Duodenal mucosa (tissue), 2 donors: ENCODE results near the gene CADM4.

Source experiments
- H3K27ac ChIP-seq: one replicate; pipeline ENCODE4 v1.7.0; 2013; ENCODE audit warnings: low read depth, low read length
- H3K27me3 ChIP-seq, 2 donors: one replicate each; pipeline ENCODE4 v1.7.0; 2013; ENCODE audit warnings: low read length in 2 of 2, control low read depth in 1 of 2; ENCODE audit not compliant: insufficient read depth in 2 of 2, control insufficient read depth in 1 of 2
- H3K36me3 ChIP-seq, 2 donors: one replicate each; pipeline ENCODE4 v1.7.0; 2013; ENCODE audit warnings: low read length in 2 of 2, control low read depth in 1 of 2; ENCODE audit not compliant: insufficient read depth in 2 of 2, control insufficient read depth in 1 of 2
- H3K4me1 ChIP-seq, 2 donors: one replicate each; pipeline ENCODE4 v1.7.0; 2013; ENCODE audit warnings: low read length in 2 of 2, control low read depth in 1 of 2; ENCODE audit not compliant: insufficient read depth in 2 of 2, control insufficient read depth in 1 of 2
- H3K4me3 ChIP-seq, 2 donors: one replicate each; pipeline ENCODE4 v1.7.0; 2013; ENCODE audit warnings: low read length in 2 of 2, low read depth in 1 of 2
- H3K9ac ChIP-seq, 2 donors: one replicate each; pipeline ENCODE4 v1.7.0; 2013; ENCODE audit warnings: low read length in 2 of 2, low read depth in 1 of 2
- H3K9me3 ChIP-seq, 2 donors: one replicate each; pipeline ENCODE4 v1.7.0; 2013; ENCODE audit warnings: low read length in 2 of 2, control low read depth in 1 of 2; ENCODE audit not compliant: control insufficient read depth in 1 of 2

Gene CADM4

DNA sequence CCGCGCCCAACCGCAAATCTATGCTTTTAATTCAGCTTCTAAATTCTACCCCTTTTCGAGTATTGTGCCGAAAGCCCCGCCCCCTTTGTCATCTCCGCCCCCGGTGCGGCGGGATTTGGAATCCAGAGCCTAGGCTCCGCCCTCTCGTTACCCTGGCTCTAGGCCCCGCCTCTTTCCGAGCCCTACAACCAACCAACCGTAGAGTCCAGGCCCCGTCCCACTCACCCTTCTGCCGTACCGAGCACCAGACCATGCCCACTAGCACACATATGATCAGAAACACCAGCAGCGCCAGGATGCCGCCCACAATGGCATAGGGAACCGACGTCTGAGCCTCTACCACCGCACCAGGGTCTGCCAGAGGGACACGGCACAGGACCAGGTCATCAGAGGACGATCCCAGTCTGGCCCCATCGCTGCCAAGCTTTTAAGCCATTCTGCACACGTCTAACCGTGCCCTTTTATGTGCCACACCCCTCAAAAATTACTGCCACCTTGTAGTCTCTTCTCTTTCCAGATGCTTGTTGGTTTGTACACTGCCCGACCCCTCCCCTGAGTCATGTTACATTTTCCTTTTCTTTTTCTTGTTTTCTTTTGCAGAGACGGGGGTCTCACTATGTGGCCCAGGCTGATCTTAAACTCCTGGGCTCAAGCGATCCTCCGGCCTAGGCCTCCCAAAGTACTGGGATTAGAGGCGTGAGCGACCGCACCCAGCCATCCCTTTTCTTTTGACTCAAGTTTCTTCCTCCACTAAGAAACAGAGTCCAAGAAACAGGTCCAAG lies 15.6 kb downstream of the CADM4 start:
- Histone ChIP-seq H3K36me3 (no peaks in the 10 kb centered on the region), H3K9me3 (no peaks in the 10 kb centered on the region), H3K27me3 (no peaks in the 10 kb centered on the region), H3K9ac (no peak overlapping the region), H3K27ac (no peak overlapping the region), H3K4me3 (no peak overlapping the region), H3K4me1 (peaks cover 7 to 10% of the 10 kb centered on the region in 2 donors)

DNA sequence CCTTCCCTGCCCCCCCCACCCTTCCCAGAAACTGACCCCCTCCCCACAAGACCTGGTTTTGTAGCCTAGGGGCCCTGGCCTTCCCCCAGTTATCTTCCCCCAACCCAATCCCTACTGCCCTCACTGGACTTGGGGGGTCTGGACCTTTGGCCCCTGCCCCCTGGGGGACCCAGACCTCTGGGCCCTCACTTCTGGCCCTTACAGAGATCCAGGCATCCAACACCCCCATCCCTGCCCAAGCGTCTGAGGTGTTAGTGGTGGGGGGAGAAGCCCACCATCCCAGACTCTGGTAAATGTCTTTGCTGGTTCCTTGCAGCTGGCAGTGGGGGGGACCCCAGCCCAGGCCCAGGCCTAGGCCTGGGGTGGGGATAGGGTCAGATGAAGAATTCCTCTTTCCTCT lies 16.7 kb downstream of the CADM4 start:
- Histone ChIP-seq H3K4me1 (peaks cover 15 to 17% of the 10 kb centered on the region in 2 donors), H3K27me3 (no peaks in the 10 kb centered on the region), H3K27ac (no peak overlapping the region), H3K9ac (no peak overlapping the region), H3K9me3 (no peaks in the 10 kb centered on the region), H3K4me3 (no peak overlapping the region), H3K36me3 (no peaks in the 10 kb centered on the region)

DNA sequence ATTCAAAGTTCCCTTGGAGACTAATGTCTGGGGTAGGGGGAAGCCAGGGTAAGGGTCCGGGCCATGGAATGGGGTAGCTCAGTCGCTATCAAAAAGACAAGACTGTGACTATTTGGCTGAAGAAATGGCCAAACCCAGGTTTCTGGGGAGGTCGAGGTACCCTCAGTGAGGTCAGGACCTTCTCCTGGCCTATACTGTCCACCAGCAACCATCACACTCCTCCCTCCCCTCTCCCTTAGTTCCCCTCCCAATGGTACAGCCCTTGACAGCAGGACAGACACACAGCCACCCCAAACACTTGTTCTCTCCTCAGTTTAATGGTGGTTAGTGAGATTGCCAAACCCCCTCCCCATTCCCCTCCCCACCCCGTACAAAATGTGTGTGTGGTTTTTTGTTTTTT lies 17.6 kb downstream of the CADM4 start:
- Histone ChIP-seq H3K36me3 (no peaks in the 10 kb centered on the region), H3K4me1 (peaks cover 15 to 17% of the 10 kb centered on the region in 2 donors), H3K9ac (no peak overlapping the region), H3K9me3 (no peaks in the 10 kb centered on the region), H3K4me3 (no peak overlapping the region), H3K27ac (no peak overlapping the region), H3K27me3 (no peaks in the 10 kb centered on the region)

DNA sequence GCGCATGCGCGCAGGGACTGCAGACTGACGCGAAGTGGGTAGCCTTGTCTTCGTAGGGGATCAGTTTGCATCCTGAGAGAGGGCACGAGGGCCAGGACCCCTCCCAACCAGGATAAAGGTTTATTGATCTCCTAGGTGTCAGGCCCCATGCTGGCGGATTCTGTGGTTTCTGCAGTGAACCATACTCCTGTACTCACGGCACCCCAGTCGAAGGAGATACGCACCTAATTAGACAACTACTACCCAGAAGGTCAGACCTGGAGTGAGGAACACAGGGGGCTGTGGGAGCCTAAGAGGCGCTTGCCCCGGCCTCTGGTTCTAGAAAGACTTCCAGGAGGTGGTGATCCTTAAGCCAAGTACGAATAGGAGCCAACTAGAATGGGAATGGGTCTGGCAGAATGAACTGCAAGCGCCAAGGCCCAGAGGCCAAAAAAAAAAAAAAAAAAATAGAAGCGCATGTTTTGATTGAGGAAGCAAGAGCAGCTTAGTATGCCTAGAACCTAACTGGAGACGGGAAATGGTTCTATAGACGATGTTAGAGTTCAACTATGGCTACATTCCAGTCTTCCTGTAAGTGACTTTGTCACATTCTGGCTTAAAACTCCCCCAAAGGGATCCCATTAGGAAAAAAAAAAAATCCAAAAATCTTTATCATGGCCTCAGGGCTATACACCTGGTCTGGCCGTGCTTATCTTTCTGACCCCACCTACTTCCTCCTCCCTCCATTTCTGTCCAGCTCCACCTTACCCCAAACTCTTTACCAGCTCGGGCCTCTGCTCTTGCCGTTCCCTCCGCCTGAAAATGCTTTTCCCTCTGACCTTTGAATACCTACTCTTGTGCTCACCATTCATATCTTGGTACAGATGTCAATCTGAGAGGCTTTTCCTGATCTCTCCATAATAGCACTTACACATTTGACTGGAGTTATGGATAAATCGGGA lies 19.3 kb downstream of the CADM4 start:
- peaks cover 15 to 17% of the 10 kb centered on the region in 2 donors for H3K4me1 ChIP-seq
- H3K9me3 ChIP-seq, result no peaks in the 10 kb centered on the region
- H3K4me3 ChIP-seq, result peak overlapping the region; percentile 83 to 94
- H3K27me3 ChIP-seq, result no peaks in the 10 kb centered on the region
- H3K36me3 ChIP-seq, result no peaks in the 10 kb centered on the region
- peak overlapping the region; percentile 77 to 91 for H3K9ac ChIP-seq
- peak overlapping the region; percentile 90 for H3K27ac ChIP-seq

DNA sequence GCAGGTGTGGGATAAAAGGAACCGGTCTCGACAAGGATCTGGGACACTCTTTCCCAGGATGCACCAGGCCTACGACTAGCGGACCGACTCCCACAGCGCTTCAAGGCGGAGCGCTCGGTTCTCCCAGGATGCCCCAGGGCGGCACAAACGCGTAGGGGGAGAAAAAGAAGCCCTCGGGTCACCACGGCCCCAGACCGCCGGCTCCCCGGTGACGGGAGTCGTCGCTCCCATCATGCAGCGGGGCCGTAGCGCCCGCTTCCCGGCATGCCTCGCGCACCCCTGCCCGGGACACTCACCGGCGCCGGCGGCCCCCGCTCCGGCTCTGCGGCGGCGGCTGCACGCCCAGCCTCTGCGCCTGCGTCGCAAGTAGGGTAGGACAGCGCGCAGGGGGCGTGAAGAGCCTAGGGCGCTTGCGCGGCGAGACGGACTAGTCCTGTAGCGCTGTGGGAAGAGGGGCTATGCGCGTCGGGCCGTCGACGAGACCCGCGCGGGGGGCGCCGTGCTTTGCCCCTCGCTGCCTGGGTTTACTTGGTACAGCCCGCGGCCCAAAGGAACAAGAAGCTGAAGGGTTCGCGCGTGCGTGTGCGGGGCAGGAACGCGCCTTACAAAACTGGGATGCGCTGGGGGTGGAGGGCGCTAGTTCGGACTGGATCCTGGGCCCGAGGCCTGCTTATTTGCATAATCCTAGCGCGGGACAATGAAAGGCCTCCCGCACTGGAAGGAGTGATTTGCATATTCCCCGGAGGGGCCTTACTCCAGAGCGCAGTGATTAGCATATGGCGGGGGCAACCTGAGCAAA lies 20.2 kb downstream of the CADM4 start, which contains the start of gene ZNF428:
Gene ZNF428 (minus strand): TSS at position 368 of the 799 bp plus-strand sequence. CDS start 5,325 bp downstream, outside the sequence.
- H3K9me3 ChIP-seq, result no peaks in the 10 kb centered on the region
- peak within 1 kb of the TSS; percentile 90 for H3K27ac ChIP-seq

DNA sequence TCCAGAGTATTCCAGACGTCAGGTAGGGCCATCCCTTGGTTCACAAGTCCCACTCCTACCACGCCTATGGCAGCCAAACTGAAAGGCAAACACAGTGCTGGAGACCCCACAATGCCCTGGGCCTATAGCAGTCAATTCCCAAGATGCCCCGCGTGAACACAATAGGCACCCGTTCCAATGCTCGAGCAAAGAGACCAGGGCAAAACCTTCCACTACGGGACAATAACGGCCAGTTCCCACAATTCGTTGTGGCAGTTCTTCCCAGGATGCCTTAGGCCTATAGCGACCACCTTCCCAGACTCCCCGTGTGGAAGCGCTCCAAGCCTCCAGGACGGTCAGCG lies 20.8 kb downstream of the CADM4 start:
- peaks cover 0 to 2% of the 10 kb centered on the region in 2 donors for H3K36me3 ChIP-seq
- peaks cover 15 to 17% of the 10 kb centered on the region in 2 donors for H3K4me1 ChIP-seq
- H3K27me3 ChIP-seq, result no peaks in the 10 kb centered on the region
- H3K9me3 ChIP-seq, result no peaks in the 10 kb centered on the region
- peak overlapping the region; percentile 83 to 94 for H3K4me3 ChIP-seq
- peak overlapping the region; percentile 90 for H3K27ac ChIP-seq
- H3K9ac ChIP-seq, result peak overlapping the region; percentile 77 to 91

More for the DNA sequence above, 20.2 kb downstream of the CADM4 start, which contains the start of gene ZNF428:
- H3K27me3 ChIP-seq, result no peaks in the 10 kb centered on the region
- peak within 1 kb of the TSS; percentile 83 to 94 for H3K4me3 ChIP-seq
- H3K36me3 ChIP-seq, result no peaks in the 10 kb centered on the region
- H3K4me1 ChIP-seq, result peaks cover 15 to 17% of the 10 kb centered on the region in 2 donors
- peak within 1 kb of the TSS; percentile 77 to 91 for H3K9ac ChIP-seq

DNA sequence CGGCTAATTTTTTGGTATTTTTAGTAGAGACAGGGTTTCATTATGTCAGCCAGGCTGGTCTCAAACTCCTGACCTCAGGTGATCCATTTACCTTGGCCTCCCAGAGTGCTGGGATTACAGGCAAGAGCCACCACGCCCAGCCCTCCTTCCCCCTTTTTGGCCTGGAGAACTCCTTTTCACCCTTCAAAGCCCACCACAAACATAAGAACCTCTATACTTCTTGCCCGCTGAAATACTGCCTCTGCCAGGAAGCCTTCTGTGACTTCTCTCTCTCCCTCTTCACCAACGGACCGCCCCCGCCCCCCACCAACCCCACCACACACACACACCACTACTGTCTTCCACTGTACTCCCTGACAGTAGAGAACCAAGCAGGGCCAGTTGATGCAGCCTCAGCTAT lies 22.7 kb downstream of the CADM4 start:
- no peak overlapping the region for H3K4me3 ChIP-seq
- no peaks in the 10 kb centered on the region for H3K9me3 ChIP-seq
- H3K27ac ChIP-seq, result no peak overlapping the region

DNA sequence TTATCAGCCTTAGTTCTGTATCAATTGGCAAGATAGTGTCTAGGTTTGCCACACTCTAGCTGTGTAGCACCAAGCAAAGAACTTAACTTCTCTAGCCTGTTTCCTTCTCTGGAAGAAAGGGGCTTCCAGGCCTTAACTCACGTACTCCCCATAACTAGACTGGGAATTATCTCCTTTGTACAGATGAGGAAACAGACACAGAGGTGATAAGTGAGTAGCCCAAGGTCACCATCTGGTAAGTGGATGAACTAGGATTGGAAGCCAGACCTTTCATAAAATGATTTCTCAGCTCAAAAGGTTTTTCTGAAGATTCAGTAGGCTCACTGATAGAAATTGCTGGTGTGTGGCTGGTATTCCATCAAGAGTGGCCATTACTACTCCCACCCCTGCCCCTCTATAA lies 23.3 kb downstream of the CADM4 start:
- Histone ChIP-seq H3K9me3 (no peaks in the 10 kb centered on the region), H3K4me1 (peaks cover 15 to 17% of the 10 kb centered on the region in 2 donors), H3K9ac (no peak overlapping the region), H3K4me3 (no peak overlapping the region), H3K27ac (no peak overlapping the region), H3K27me3 (no peaks in the 10 kb centered on the region), H3K36me3 (peaks cover 0 to 19% of the 10 kb centered on the region in 2 donors)

More for the DNA sequence above, 22.7 kb downstream of the CADM4 start:
- no peak overlapping the region for H3K9ac ChIP-seq
- H3K4me1 ChIP-seq, result peaks cover 15 to 17% of the 10 kb centered on the region in 2 donors
- H3K27me3 ChIP-seq, result no peaks in the 10 kb centered on the region
- H3K36me3 ChIP-seq, result peaks cover 0 to 19% of the 10 kb centered on the region in 2 donors

DNA sequence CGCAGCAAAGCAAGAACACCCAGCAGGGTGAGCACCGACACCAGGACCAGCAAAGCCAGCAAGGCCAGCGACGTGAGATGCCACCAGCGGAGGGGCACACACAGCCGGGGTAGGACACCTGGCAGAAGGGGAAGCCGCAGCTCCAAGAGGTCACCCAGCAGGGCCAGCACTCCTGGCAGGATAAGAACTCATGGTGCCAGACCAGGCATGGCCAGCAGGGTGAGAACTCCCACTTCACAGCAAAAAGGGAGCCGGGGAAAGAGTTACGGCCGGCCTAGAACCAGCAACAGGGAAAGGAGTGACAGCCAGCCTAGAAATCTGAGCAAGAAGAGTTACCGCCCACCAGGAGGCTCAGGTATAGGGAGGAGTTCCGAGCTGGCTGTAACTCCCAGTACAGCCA lies 27.3 kb downstream of the CADM4 start:
- peaks cover 0 to 26% of the 10 kb centered on the region in 2 donors for H3K36me3 ChIP-seq

More for the DNA sequence above, 27.3 kb downstream of the CADM4 start:
- no peak overlapping the region for H3K4me3 ChIP-seq
- H3K4me1 ChIP-seq, result no peaks in the 10 kb centered on the region
- no peaks in the 10 kb centered on the region for H3K9me3 ChIP-seq
- H3K27me3 ChIP-seq, result no peaks in the 10 kb centered on the region
- no peak overlapping the region for H3K9ac ChIP-seq
- H3K27ac ChIP-seq, result no peak overlapping the region
